Renal cortex interstitium (tissue), 11 donors: ENCODE data around the gene COA8. TPM values are rescaled to one million over a fixed set of nuclear protein-coding genes. Genes with fewer than 3 reads are reported as not detected.

Experiments used
- DNase-seq, 11 donors: peaks; one replicate each; pipeline ENCODE4 v3.0.0-alpha.2; 2013; ENCODE audit warnings: low read depth in 9 of 11, low spot score in 4 of 11; ENCODE audit errors: extremely low read depth in 1 of 11
- polyA plus RNA-seq, 3 donors: library from polyadenylated mRNA; unstranded; fragments of 120-200 nt; gene quantifications; one replicate each; pipeline ENCODE4 v1.2.1, GENCODE V29; 2013; ENCODE audit not compliant: insufficient read length in 3 of 3

Gene COA8
- polyA plus RNA-seq, 3 donors, result 39.7 to 41.6 (median 40.5) TPM

- no peak for DNase-seq
Observed at GRCh38 chr14:103532216-103533136, 30.3 kb upstream of the COA8 start.

DNA sequence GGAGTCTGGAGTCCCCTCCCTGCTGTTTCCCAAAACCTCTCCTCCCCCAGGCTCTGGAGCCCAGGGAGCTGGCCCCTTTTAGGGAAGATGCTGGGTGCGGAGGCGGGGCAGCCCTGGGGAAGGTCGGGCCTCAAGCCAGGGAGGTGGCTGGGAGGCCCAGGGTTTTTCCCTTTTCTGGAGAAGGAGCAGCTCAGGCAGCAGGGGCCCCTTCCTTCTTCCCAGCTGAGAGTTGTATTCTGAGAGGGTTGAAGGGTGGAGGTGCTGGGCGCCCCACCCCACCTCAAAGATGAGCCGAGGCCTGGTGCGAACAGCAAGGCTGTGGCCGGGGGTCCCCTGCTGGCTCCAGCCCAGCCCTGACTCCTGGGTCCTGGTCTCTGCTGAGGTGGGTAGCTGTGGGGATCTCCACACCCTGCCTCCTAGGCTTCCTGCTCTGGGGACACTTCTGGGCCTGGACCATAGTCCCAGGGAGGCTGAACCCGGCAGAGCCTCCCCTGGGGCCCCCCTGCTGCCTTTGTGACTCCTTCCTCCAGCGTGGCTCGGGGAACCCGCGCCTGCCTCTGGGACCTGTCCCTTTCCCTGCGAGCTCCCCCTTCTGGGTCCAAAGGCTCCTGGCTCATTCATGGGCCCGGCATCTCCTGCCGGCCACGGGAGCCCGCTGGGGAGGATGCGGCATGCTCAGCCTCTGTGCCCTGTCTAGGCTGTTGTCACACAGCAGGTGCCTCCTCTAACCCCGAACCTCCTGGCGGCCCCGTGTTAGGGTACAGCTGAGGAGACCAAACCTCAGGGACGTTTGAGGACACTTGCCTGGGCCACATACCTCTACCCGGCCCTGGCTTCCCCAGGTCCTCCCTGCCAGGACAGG, 29.4 kb upstream of the COA8 start:
- DNase-seq, result no peak

- no peak for DNase-seq
Observed at GRCh38 chr14:103533999-103534575, 28.7 kb upstream of the COA8 start.

DNA sequence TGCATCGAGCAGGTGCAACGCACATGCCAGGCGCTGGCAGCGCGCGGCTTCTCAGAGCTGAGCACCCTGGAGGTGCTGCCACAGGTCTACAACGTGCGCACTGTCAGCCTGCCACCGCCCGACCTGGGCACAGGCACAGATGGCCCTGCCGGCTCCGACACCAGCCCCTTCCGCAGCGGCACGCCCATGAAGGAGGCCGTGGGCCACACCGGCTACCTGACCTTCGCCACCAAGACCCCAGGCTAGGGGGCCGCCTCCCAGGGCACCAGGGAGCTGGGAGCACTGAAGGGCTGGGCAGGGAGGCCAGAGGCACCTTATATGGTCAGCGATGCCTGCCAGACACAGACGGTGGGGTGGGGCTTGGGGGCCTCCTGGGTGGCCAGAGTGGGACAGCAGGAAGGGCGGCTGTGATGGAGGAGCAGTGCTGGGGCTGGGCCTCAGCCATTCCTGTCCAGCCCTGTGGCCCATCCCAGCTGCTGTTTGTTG, 28.1 kb upstream of the COA8 start:
- no peak for DNase-seq

DNA sequence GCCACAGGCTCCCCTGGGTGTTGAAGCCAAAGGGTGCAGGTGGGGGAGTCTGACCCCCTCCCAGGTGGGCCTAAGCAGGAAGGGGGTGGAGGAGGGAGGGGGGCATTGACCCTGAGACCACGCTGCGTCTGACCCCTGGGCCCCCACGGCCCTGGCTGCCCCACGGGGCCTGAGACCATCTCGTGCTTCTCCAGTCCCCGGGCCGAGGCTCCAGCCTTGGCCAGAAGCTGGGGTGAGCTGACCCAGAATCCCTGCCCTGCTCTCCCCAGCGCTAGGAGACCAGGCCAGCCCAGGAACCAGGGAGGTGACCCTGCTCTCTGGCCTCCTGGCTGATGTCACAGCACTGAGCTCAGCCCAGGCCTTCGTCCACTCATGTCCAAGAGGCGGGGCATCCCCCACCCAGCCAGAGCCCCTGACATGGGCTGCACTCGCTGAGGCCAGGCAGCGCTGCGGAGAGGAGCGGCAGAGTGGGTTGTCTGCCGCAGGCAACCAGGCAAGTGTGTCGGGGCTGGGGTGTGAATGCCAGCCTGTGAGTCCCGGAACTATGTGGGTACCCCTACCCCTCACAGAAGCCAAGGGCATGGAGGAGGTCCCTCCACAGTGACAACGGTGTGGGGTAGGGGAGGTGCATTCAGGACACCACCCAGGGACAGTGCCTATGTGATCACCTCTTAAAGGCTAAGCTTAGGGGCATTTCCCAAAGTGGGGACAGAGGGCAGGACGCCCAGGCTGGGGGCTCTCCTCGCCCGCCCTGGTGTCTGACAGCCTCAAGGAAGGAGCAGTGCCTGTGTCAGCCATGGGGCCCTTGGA, 27.5 kb upstream of the COA8 start:
- DNase-seq, result no peak

DNA sequence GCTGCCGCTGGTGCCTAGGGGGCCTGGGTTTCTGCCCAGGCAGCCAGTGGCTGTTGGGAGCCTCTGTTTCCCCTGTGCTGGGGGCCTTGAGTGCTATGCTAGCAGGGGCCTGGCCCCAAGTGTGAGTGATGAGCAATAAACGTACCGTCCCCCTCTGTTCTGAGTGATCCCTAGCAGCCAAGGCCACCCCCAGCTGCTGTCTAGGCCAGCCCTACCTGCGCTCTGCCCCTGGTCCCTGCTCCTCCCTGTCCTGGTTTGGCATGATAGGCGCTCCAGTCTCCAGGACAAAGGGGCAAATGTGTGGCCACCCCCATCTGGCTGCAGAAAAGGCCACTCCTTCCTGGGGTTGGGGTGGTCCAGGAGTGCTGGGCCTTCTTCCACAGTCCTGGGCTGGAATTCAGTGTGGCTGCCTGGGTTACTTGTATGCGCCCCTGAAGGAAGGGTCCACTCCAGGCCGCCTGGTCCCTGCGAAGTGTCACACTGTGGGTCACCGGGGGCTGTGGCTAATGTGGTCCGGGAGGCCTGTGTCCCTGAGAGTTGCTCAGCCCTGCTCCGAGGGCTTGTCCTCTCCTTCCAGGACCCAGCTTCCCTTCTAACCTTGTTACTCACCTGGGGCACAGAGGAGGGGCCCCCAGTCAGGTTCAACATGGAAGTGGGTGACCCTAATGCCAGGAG, 26.7 kb upstream of the COA8 start:
- no peak for DNase-seq

DNA sequence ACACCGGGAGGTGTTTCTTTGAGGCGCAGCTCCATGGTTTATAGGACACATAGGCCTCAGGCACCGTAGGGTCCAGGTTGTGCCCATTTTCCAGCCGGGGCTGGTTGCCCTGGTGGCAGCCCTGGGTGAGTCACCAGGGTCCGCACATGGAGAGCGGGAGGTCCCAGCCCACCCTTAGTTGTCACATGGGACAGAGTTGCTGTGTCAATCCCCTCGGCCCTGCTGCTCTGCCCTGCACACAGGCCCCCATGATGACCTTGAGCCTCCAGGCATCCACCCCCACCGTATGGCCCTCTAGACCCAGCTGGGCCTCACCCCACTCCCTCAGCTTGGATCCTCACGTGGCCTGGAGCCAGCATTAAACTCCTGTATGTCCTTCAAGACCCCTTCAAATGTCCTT, 26.1 kb upstream of the COA8 start:
- no peak for DNase-seq

- no peak for DNase-seq
Observed at GRCh38 chr14:103537175-103537990, 25.4 kb upstream of the COA8 start.

GRCh38 chr14:103538291-103539055, 24.3 kb upstream of the COA8 start:
- DNase-seq, result no peak

DNA sequence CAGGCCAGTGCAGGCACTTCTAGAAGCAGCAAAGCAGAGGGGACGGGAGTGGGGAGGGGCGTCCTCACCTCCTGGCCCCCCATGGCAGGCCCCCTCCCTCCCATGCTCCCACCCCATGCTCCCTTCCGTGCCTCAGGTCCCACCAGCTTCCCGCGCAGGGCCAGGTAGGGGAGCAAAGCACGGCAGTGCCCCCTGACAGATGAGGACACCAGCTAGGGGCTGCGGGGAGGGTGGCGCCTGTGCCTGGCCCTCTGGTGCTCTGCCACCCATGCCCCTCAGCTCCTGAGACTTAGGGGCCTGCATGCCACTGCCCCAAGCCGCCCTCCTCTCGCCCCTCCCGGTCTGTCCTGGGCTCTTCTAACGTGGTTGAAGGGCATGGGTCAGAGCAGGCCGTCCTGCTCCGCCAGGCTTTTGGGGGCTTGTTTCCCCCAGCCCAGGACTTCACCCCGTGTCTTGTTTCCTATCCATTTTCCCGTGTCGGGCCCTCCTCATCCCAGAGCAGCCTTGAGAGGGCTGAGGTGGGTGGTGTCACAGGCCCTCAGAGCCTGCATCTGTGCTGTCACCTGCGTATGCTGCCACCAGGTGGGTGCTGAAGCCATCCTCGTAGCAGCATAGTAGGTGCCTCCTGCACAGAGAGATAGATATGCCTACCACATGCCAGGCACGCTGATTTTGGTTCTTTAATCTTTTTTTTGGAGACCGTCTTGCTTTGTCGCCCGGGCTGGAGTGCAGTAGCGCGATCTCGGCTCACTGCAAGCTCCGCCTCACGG, 23.5 kb upstream of the COA8 start:
- no peak for DNase-seq

DNA sequence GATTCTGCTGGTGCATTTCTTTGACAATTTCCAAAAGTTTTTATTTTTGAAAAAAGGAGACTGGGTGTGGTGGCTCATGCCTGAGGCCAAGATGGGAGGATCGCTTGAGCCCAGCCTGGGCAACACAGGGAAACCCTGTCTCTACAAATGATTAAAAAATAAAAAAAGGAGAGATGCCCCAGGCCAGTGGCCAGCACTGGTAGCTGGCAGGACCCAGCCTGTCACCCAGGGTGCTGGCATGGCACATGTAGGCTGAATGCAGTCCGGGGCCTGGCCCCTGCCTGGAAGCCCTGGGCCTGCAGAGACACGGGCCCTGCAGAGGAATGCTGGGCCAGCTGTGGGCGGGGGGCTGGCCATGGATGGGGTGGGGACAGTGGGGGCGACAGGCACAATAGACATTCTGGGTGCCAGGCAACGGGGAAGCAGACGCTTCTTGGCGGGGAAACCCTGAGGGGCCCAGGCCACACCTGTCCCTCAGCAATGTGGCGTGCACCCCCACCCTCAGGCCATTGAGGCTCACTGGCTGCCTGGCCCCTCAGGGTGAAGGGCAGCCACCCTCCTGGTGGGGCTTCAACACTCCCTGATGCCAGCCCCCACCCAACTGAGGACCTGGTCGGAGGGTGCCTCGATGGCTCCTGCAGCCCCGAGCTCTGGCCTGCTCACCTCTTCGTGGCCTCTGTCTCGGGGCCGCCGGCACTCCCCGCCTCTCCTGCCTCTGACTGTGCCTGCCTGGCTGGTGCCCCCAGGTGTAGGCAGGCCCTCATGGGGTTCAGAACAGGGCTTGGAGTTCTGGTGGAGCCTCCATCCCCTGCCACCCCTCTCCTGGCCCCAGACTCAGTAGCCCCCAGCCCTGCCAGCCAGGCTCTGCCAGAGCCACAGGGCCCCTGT, 21.7 kb upstream of the COA8 start:
- DNase-seq, result no peak

- DNase-seq, result no peak
Observed at GRCh38 chr14:103541709-103542604, 20.8 kb upstream of the COA8 start.

- DNase-seq, result no peak
Observed at GRCh38 chr14:103542605-103543088, 20.1 kb upstream of the COA8 start.

GRCh38 chr14:103543140-103543539, 19.6 kb upstream of the COA8 start:
- DNase-seq, result no peak
